ENCODE measurements around the gene NTF4. TPM values are rescaled to one million over a fixed set of nuclear protein-coding genes. Genes with fewer than 3 reads are reported as not detected.

Gene NTF4, protein sequence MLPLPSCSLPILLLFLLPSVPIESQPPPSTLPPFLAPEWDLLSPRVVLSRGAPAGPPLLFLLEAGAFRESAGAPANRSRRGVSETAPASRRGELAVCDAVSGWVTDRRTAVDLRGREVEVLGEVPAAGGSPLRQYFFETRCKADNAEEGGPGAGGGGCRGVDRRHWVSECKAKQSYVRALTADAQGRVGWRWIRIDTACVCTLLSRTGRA
- 0.22 and 1.3 TPM in 2 replicates for total RNA-seq

DNA sequence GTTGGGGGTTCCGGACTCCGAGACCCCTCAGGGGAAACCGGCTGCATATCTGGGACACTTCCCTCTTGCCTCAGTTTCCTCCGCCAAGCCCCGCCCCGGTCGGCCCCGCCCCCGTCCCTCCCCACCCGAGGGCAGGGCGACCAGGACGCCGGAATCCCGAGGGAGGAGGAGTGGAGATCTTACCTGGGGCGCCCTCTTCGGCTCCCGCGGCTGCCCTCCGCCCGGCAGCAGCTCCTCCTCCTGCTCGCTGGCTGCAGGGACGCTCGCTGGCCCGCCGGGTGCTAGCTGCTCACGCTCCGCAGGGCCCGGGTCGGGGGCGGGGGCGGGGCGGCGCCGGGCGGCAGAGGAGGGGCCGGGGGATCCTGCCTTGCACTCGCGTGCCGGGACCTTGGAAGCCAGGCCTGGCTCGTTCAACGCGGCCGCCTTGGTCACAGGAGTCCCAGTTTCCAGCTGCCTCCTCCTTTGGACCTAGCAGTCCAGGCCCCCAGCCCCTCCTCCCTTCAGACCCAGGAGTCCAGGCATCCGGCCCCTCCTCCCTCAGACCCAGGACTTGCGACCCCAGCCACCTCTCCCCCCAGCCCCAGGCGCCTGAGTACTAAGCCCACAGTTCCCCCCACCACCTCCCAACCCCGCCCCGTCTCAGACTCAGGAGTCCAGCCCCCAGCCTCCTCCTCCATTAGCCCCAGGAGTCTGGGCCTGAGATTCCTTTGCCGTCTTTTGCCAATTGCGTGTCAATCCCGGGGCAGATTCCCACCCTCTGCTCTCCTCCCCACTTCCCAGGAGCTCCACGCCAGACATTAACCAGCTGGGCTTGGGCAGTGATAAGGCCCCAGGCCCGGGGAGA is at the start of gene NTF4:
Gene NTF4 (minus strand): TSS at position 51 of the 844 bp plus-strand sequence. CDS start 2,821 bp downstream, outside the sequence.
- no peak within 1 kb of the TSS for H3K4me3 ChIP-seq (ENCODE audit: low read depth, low read length)
- TF ChIP-seq, protein P1, sequence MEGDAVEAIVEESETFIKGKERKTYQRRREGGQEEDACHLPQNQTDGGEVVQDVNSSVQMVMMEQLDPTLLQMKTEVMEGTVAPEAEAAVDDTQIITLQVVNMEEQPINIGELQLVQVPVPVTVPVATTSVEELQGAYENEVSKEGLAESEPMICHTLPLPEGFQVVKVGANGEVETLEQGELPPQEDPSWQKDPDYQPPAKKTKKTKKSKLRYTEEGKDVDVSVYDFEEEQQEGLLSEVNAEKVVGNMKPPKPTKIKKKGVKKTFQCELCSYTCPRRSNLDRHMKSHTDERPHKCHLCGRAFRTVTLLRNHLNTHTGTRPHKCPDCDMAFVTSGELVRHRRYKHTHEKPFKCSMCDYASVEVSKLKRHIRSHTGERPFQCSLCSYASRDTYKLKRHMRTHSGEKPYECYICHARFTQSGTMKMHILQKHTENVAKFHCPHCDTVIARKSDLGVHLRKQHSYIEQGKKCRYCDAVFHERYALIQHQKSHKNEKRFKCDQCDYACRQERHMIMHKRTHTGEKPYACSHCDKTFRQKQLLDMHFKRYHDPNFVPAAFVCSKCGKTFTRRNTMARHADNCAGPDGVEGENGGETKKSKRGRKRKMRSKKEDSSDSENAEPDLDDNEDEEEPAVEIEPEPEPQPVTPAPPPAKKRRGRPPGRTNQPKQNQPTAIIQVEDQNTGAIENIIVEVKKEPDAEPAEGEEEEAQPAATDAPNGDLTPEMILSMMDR (conservative IDR thresholded peaks at IDR 0.05; ENCODE audit: low read depth, low read length), result no peak
- DNase-seq (ENCODE audit: low read depth), result no peak

DNA sequence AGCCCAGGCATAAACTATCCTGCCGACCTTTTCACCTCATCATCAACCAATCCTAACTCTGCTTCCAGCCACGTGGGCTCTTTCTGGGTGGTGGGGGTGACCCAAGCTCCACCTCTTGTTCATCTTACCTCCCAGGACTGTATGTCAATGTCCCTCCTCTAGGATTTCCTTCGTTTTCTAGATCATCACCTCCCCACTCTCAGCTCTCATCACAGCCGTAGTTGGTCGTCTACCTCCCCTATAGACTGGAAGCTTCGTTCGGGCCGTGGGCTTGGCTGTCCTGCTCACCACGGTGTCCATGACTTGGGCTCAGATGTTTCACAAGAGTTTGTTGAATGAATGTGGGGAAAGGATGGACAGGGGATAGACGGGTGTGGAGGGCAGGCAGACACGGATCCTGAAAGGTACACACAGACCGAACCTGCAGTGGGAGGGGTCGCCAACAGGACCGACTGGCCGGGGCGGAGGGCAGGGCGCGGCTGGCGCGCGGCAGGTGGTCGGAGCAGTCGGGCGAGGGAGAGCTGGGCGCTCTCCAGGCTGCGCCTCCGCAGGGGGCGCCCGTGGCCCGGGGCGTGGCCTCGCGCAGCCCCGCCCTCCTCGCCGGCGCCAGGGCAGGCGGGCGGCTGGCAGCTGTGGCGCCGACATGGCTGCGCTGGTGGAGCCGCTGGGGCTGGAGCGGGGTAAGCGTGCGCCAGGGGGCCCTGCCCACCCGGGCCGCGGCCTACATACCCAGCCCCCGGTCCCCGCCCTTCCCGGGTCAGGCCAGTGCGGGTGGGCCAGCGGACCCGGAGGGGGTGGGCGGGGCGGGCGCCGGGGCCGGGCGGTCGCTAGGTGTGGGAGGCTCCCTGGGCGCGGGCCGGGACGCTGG is 49.4 kb upstream of the NTF4 start, which contains the start of gene LIN7B:
Gene LIN7B (plus strand): TSS at position 609 of the 868 bp plus-strand sequence. CDS start 35 bp downstream, at position 644.
- peak within 1 kb of the TSS; percentile 76 for H3K4me3 ChIP-seq (ENCODE audit: low read depth, low read length)
- no peak for DNase-seq (ENCODE audit: low read depth)
- TF ChIP-seq, protein P1 (conservative IDR thresholded peaks at IDR 0.05; ENCODE audit: low read depth, low read length), result peak; percentile 29

DNA sequence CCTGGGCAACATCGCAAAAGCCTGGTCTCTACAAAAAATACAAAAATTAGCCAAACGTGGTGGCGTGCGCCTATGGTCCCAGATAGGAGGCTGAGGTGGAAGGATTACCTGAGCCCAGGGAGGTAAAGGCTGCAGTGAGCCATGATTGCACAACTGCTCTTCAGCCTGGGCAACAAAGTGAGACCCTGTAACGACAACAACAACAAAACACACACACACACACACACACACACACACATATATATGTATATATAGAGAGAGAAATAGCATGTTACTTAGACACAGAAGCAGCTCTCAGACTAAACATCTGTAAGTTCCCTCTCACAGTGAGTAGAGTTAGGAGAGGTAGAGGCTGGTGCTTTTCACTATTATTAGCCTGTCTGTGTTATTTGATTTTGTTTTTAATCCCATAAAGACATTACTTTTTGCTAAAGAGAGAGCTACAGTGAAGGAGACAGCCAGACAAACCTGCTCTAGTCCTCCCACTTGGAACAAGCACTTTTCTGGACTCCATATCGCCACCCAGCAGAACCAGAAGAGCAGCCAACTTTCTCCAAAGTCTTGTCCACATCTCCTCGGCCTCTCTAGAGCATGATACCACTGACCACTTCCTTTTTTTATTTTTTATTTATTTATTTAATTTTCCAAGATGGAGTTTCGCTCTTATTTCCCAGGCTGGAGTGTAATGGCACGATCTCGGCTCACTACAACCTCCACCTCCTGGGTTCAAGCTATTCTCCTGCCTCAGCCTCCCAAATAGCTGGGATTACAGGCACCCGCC is 46.8 kb upstream of the NTF4 start:
- H3K4me3 ChIP-seq (ENCODE audit: low read depth, low read length), result no peak overlapping the region
- DNase-seq (ENCODE audit: low read depth), result no peak
- TF ChIP-seq, protein P1 (conservative IDR thresholded peaks at IDR 0.05; ENCODE audit: low read depth, low read length), result no peak

DNA sequence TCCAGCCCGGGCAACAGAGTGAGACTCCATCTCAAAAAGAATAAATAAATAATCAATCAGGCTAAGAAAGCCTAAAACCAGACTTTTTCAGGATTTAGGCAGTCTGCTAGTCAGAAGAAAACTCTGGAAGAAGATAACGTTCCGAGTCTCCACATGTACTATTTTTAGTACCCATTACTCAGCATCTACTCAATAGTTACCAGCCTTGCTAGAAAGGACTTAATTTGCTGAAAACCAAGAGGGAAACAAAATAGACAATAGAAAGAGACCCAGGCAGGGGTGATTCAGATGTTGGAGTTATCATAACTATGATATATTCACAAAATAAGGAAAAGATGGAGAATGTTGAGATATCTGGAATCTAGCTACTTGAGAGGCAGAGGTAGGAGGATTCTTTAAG is 45.9 kb upstream of the NTF4 start:
- no peak for DNase-seq (ENCODE audit: low read depth)
- H3K4me3 ChIP-seq (ENCODE audit: low read depth, low read length), result no peak overlapping the region
- TF ChIP-seq, protein P1 (conservative IDR thresholded peaks at IDR 0.05; ENCODE audit: low read depth, low read length), result no peak

DNA sequence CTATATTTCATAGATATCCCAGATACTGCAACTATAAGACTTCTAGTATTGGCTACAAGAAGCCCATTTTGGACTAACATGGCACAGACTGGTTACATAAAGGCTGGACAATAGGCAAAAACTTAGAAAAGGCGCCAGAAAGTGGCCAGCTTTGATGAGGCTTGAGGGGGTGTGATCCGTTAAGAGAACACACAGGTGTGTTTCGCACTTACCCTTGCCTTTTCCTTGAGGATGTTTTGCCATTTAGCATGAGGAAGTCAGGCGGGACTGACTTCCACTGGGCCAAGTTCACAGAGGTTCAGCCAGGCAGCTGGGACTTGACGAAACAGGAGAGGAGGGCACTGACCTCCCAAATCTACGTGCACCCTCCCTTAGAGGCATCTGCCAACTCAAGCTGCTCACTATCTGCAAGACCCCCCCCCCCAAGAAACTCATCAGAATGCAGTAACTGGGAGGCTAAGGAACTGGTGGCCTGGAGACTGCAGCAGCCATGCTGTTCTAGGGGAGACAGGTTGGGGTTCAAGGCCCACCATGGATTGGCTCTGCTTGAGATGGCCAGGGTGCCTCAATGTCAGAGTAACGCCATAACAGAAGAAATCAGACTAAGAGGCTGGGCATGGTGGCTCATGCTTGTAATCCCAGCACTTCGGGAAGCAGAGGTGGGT is 45.1 kb upstream of the NTF4 start:
- H3K4me3 ChIP-seq (ENCODE audit: low read depth, low read length), result no peak overlapping the region
- no peak for DNase-seq (ENCODE audit: low read depth)
- TF ChIP-seq, protein P1 (conservative IDR thresholded peaks at IDR 0.05; ENCODE audit: low read depth, low read length), result no peak
